Urinary bladder (tissue), 4 donors: ENCODE measurements around the gene STRN. TPM values are rescaled to one million over a fixed set of nuclear protein-coding genes. Genes with fewer than 3 reads are reported as not detected.

Source experiments
- DNase-seq: peaks from one replicate; pipeline ENCODE4 v3.0.0-alpha.2; 2015; ENCODE audit errors: extremely low spot score
- H3K27ac ChIP-seq: one replicate; pipeline ENCODE4 v1.5.1; 2013; ENCODE audit warnings: low read depth, mild to moderate bottlenecking, moderate library complexity
- H3K36me3 ChIP-seq: one replicate; pipeline ENCODE4 v1.6.1; 2013; ENCODE audit warnings: mild to moderate bottlenecking, moderate library complexity; ENCODE audit not compliant: insufficient read depth
- H3K4me1 ChIP-seq: one replicate; pipeline ENCODE4 v1.6.1; 2013; ENCODE audit warnings: mild to moderate bottlenecking, moderate library complexity; ENCODE audit not compliant: insufficient read depth
- H3K4me3 ChIP-seq: one replicate; pipeline ENCODE4 v1.5.1; 2013; ENCODE audit warnings: low read depth, low read length
- WGBS: extraction: QIAGEN DNeasy Blood & Tissue Kit; methylation state at CpG from one replicate; pipeline ENCODE4 v1.1.7; 2013; 5-methylcytosine and 5-hydroxymethylcytosine counted together
- polyA plus RNA-seq: library from polyadenylated mRNA; stranded (reverse); fragments of 200-250 nt; gene quantifications from one replicate; pipeline ENCODE4 v1.2.3, GENCODE V29; 2013
- total RNA-seq: library from RNA; depleted of rRNA; stranded (reverse); fragments of >200 nt; gene quantifications from one replicate; pipeline ENCODE4 v1.2.3, GENCODE V29; 2014
- donor health status: healthy with polysubstance abuse.
- donor health status: healthy.

Gene STRN
- total and polyA plus RNA-seq, 2 donors, result 8.2 to 34.9 TPM

GRCh38 chr2:36823862-36824261, 142.5 kb downstream of the STRN start:
- Histone ChIP-seq H3K4me1 (no peaks in the 10 kb centered on the region), H3K4me3 (no peak overlapping the region), H3K27ac (no peak overlapping the region), H3K36me3 (no peaks in the 10 kb centered on the region)
- DNase-seq, result no peak
- WGBS, result 87% methylated on average over 10 of the region's 10 CpGs

DNA sequence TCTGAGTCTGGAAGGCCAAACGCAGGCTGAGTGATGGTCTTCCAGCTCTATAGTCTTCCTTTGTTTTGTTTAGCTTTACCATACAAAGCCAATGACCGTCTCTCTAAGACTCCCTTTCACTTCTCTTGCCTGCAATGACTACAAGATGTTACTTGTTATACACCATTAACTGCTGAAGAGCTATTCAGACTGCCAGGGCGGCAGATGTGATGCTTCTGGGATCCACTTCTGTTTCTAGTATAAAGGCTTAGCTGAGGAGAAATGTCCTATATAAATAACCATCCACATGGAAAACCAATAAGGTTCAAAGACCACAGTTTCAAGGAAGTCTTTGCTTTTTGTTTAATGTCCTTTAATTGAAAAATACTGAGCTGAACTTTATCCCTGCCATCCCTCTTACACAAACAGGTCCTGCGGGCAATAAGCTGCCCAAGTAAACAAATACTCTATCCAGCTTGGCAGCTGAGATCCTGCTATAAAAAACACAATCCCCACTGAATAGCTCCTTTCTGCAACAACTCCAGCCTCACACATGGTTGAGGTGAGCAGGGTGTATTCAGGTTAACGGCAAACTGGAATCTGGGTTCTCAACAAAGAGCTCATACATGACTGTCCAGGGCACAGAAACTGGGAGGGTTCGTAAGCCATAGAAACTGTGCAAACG, 145.3 kb downstream of the STRN start:
- H3K4me3 ChIP-seq, result no peak overlapping the region
- H3K27ac ChIP-seq, result no peak overlapping the region
- no peaks in the 10 kb centered on the region for H3K4me1 ChIP-seq
- no peaks in the 10 kb centered on the region for H3K36me3 ChIP-seq
- WGBS, result 71% methylated on average over 7 of the region's 7 CpGs
- no peak for DNase-seq

DNA sequence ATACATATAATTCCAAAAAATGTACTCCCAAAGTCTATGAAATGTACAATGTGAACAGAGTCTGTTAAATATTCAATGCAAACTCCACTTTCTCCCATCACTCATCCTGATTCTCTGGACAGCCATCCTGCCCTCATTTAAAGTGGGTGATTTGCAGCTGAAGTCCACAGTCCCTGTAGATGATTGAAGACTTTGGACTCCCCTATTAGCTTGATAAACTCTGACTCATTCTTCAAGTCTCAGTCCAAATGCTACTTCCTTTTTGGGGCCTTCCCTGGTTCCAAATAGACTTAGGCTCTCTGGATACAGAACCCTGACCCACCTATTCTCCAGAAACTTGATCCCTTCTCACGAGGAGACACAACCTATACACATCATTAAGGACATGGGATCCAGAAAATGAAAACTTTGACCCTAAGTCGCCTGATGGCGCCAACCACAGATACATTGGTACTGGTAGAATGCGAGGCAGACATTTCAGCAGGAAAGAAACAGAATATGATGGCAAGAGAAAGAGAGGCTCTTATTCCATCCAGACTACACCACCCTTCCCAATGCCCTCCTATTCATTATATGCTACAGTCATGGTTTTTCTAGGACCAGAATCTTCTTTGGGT, 147.1 kb downstream of the STRN start:
- no peak overlapping the region for H3K4me3 ChIP-seq
- no peaks in the 10 kb centered on the region for H3K36me3 ChIP-seq
- H3K4me1 ChIP-seq, result no peaks in the 10 kb centered on the region
- WGBS, result 91% methylated on average over 4 of the region's 4 CpGs
- DNase-seq, result no peak
- H3K27ac ChIP-seq, result no peak overlapping the region

GRCh38 chr2:36818542-36818941, 147.8 kb downstream of the STRN start:
- WGBS, result 48% methylated on average over 2 of the region's 2 CpGs
- Histone ChIP-seq H3K27ac (no peak overlapping the region), H3K4me1 (no peaks in the 10 kb centered on the region), H3K4me3 (no peak overlapping the region), H3K36me3 (no peaks in the 10 kb centered on the region)
- DNase-seq, result no peak

DNA sequence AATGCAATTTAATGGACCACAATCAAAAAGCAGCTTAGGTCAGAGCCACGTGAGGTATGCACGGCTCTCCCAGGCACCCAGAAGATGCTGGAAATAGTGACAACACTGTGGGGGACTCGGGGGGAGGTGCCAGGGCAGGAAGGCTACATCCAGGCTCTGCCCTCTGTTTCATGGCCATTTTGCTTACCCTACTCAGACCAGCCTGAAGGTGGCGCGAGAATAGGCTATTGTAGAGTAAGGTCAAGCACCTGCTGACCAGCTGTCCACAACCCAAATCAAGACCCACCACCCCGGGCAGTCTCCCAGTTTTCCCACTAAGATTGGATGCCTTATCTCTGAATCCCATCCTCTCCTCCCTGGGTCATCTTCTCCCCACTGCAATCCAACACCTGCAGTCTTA, 154.1 kb downstream of the STRN start:
- no peak overlapping the region for H3K4me3 ChIP-seq
- WGBS, result 40% methylated on average over 6 of the region's 6 CpGs

GRCh38 chr2:36811071-36811470, 155.3 kb downstream of the STRN start:
- Histone ChIP-seq H3K36me3 (no peaks in the 10 kb centered on the region), H3K4me3 (no peak overlapping the region), H3K27ac (no peak overlapping the region), H3K4me1 (no peaks in the 10 kb centered on the region)
- no peak for DNase-seq
- WGBS, result 90% methylated on average over 5 of the region's 5 CpGs

More for the DNA sequence above, 154.1 kb downstream of the STRN start:
- DNase-seq, result no peak
- H3K36me3 ChIP-seq, result no peaks in the 10 kb centered on the region
- no peak overlapping the region for H3K27ac ChIP-seq
- H3K4me1 ChIP-seq, result no peaks in the 10 kb centered on the region

DNA sequence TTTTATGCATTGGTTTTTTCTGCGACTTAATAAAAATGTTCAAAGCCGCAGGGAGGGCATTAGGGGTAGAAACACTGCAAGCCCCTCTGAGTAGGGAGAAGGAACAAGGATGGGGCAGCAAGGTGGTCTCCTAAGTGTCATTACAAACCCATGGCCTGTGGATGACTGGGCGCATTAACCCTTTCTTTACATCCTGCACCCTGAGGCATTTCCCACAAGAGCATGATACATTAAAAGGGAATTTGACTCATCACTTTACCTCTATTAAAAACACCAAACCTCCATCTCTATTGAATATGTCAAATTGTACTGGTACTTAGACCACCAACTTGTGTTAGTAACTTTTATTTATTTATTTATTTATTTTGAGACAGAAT, 157.3 kb downstream of the STRN start:
- WGBS, result 95% methylated on average over 3 of the region's 3 CpGs
- no peak overlapping the region for H3K4me3 ChIP-seq
- H3K36me3 ChIP-seq, result no peaks in the 10 kb centered on the region
- H3K4me1 ChIP-seq, result no peaks in the 10 kb centered on the region
- DNase-seq, result no peak
- H3K27ac ChIP-seq, result no peak overlapping the region

- Histone ChIP-seq H3K4me3 (no peak overlapping the region), H3K36me3 (no peaks in the 10 kb centered on the region), H3K4me1 (no peaks in the 10 kb centered on the region), H3K27ac (no peak overlapping the region)
- WGBS, result 96% methylated on average over 35 of the region's 35 CpGs
- DNase-seq, result no peak
Measured at GRCh38 chr2:36808386-36809068, 157.8 kb downstream of the STRN start.

GRCh38 chr2:36807223-36807886, 159.0 kb downstream of the STRN start:
- H3K27ac ChIP-seq, result no peak overlapping the region
- H3K4me1 ChIP-seq, result no peaks in the 10 kb centered on the region
- H3K36me3 ChIP-seq, result no peaks in the 10 kb centered on the region
- WGBS, result 75% methylated on average over 5 of the region's 5 CpGs
- no peak for DNase-seq
- no peak overlapping the region for H3K4me3 ChIP-seq

GRCh38 chr2:36805635-36806224, 160.6 kb downstream of the STRN start:
- Histone ChIP-seq H3K4me3 (no peak overlapping the region), H3K36me3 (no peaks in the 10 kb centered on the region), H3K27ac (no peak overlapping the region), H3K4me1 (no peaks in the 10 kb centered on the region)
- no peak for DNase-seq
- 78% methylated on average over 11 of the region's 11 CpGs for WGBS

GRCh38 chr2:36802952-36803351, 163.4 kb downstream of the STRN start:
- H3K4me1 ChIP-seq, result no peaks in the 10 kb centered on the region
- H3K27ac ChIP-seq, result no peak overlapping the region
- H3K36me3 ChIP-seq, result no peaks in the 10 kb centered on the region
- no peak for DNase-seq
- WGBS, result 82% methylated on average over 3 of the region's 3 CpGs
- no peak overlapping the region for H3K4me3 ChIP-seq

- no peak for DNase-seq
- WGBS, result 79% methylated on average over 6 of the region's 6 CpGs
- H3K27ac ChIP-seq, result no peak overlapping the region
- H3K4me1 ChIP-seq, result no peaks in the 10 kb centered on the region
- H3K36me3 ChIP-seq, result no peaks in the 10 kb centered on the region
- no peak overlapping the region for H3K4me3 ChIP-seq
Measured at GRCh38 chr2:36801088-36801487, 165.2 kb downstream of the STRN start.

DNA sequence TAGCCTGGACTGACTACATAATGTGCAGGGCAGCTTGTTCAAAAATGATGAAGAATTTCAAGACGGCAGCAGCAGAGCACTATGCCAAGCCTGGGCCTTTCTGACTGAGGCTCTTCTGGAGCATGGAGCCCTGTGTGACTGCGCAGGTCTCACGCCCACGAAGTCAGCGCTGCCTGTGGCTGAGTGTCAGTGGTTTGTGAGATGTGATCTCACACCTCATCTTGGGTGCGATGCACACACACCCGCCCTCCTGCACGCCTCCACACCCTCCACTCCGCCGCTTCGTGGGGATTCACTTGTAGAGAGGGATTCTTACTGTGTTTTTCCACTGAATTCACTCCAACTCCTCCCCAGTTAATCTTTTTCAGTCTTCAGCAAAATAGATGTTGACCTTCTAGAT, 166.0 kb downstream of the STRN start:
- H3K4me3 ChIP-seq, result no peak overlapping the region
- no peak for DNase-seq
- WGBS, result 93% methylated on average over 11 of the region's 11 CpGs
- H3K36me3 ChIP-seq, result no peaks in the 10 kb centered on the region
- no peak overlapping the region for H3K27ac ChIP-seq
- no peaks in the 10 kb centered on the region for H3K4me1 ChIP-seq
